Measurements from ENCODE around the gene MAGED2. TPM values are rescaled to one million over a fixed set of nuclear protein-coding genes. Genes with fewer than 3 reads are reported as not detected.

The MAGED2 gene
- total and polyA plus RNA-seq, 10 of the 15 experiments (the other 5 are each of a cell fraction or from before 2014, with no cell fraction given): 25.6 to 47.8 (median 38.4) TPM

- TF ChIP-seq POLR2AphosphoS5 (IDR thresholded peaks at IDR 0.05; ENCODE audit: low read length) (no peak), ATF7 (IDR thresholded peaks at IDR 0.05; ENCODE audit: low read depth) (no peak), ZNF687 (IDR thresholded peaks at IDR 0.05) (no peak), IRF5 (IDR thresholded peaks at IDR 0.05; ENCODE audit: borderline replicate concordance) (no peak), MTA2 (IDR thresholded peaks at IDR 0.05; ENCODE audit: low read depth) (peak; percentile 25; the same call in 1 of the 2 replicates), REST (IDR thresholded peaks at IDR 0.05; ENCODE audit: low read depth, low read length) (no peak), SUZ12 (IDR thresholded peaks at IDR 0.05; ENCODE audit: unreplicated experiment) (no peak), SRF (IDR thresholded peaks at IDR 0.05; ENCODE audit: low read depth in 2 of 2, low read length in 2 of 2) (no peak), POLR2A (IDR thresholded peaks at IDR 0.05; ENCODE audit: low read depth, low read length) (no peak), CBFB (IDR thresholded peaks at IDR 0.05; ENCODE audit: low read depth) (no peak), JUNB (IDR thresholded peaks at IDR 0.05) (no peak), EED (IDR thresholded peaks at IDR 0.05; ENCODE audit: low read depth) (0 out of 2 replicates have a peak, but pooled peaks have one; percentile 22), ZBTB4 (CRISPR knock-in tag; IDR thresholded peaks at IDR 0.05) (no peak), TAF1 (IDR thresholded peaks at IDR 0.05; ENCODE audit: borderline replicate concordance, low read depth, low read length) (no peak), ELK1 (IDR thresholded peaks at IDR 0.05; ENCODE audit: low read depth, low read length) (peak; percentile 10; the same call in 1 of the 2 replicates), NFXL1 (IDR thresholded peaks at IDR 0.05; ENCODE audit: borderline replicate concordance) (no peak), SIX5 (IDR thresholded peaks at IDR 0.05; ENCODE audit: low read depth, low read length, severe bottlenecking) (no peak), ZNF622 (IDR thresholded peaks at IDR 0.05) (no peak)
These were observed 612 bp downstream of the MAGED2 start (continued) for GRCh38 chrX:54808109-54808604.

Measured in GM12878 (cell line).